Endodermal cell (in vitro differentiated cells): ENCODE results near the gene PARP16. TPM values are rescaled to one million over a fixed set of nuclear protein-coding genes. Genes with fewer than 3 reads are reported as not detected.

Source experiments
- DNase-seq: peaks from one replicate; pipeline ENCODE4 v3.0.0-alpha.2; 2017
- H3K27ac ChIP-seq: 2 replicates; pipeline ENCODE4 v1.5.1; 2013; ENCODE audit warnings: mild to moderate bottlenecking, low read depth, low read length, moderate library complexity
- H3K27me3 ChIP-seq: 2 replicates; pipeline ENCODE4 v1.6.1; 2013; ENCODE audit warnings: mild to moderate bottlenecking, low read length, moderate library complexity; ENCODE audit not compliant: insufficient read depth, control insufficient read depth, poor library complexity, severe bottlenecking
- H3K36me3 ChIP-seq: 2 replicates; pipeline ENCODE4 v1.7.0; 2013; ENCODE audit warnings: mild to moderate bottlenecking, low read length, moderate library complexity; ENCODE audit not compliant: control insufficient read depth, insufficient read depth
- H3K4me1 ChIP-seq: one replicate; pipeline ENCODE4 v1.7.0; 2013; ENCODE audit warnings: low read length; ENCODE audit not compliant: control insufficient read depth, insufficient read depth
- H3K4me3 ChIP-seq: 2 replicates; pipeline ENCODE4 v1.5.1; 2013; ENCODE audit warnings: mild to moderate bottlenecking, low read length, moderate library complexity
- H3K9ac ChIP-seq: 2 replicates; pipeline ENCODE4 v1.6.1; 2013; ENCODE audit warnings: mild to moderate bottlenecking, low read length, moderate library complexity; ENCODE audit not compliant: poor library complexity, severe bottlenecking; ENCODE audit errors: extremely low read depth
- H3K9me3 ChIP-seq: 2 replicates; pipeline ENCODE4 v1.6.1; 2013; ENCODE audit warnings: mild to moderate bottlenecking, low read length, moderate library complexity; ENCODE audit not compliant: control insufficient read depth
- H3K27ac Mint-ChIP-seq: 2 replicates; pipeline ENCODE4 v1.8.0; 2020; ENCODE audit warnings: mixed read lengths
- H3K27me3 Mint-ChIP-seq: 2 replicates; pipeline ENCODE4 v1.8.0; 2021; ENCODE audit warnings: mild to moderate bottlenecking, mixed read lengths; ENCODE audit not compliant: insufficient read depth
- H3K36me3 Mint-ChIP-seq: 2 replicates; pipeline ENCODE4 v1.8.0; 2020; ENCODE audit warnings: low read depth, mixed read lengths
- H3K4me1 Mint-ChIP-seq: 2 replicates; pipeline ENCODE4 v1.8.0; 2020; ENCODE audit warnings: mixed read lengths
- H3K4me3 Mint-ChIP-seq: 2 replicates; pipeline ENCODE4 v1.8.0; 2020; ENCODE audit warnings: mild to moderate bottlenecking, moderate library complexity, mixed read lengths
- H3K9me3 Mint-ChIP-seq: 2 replicates; pipeline ENCODE4 v1.8.0; 2020; ENCODE audit warnings: mild to moderate bottlenecking, mixed read lengths
- WGBS, 2 experiments: methylation state at CpG; one replicate each; pipeline versions ENCODE4 v1.1.5 to v1.1.7; 2013; ENCODE audit warnings: missing lambda C conversion rate in 2 of 2, mixed read lengths in 1 of 2; ENCODE audit not compliant: insufficient coverage in 1 of 2, insufficient read length in 1 of 2; 5-methylcytosine and 5-hydroxymethylcytosine counted together
- total RNA-seq, 2 donors: library from RNA; stranded (reverse); fragmentation: NEBNext Ultra II Directional in 1 of 2; extraction: Animal tissue kit (Norgen Biotek cat#: 25700) in 1 of 2; gene quantifications; 2 replicates in 1 of 2; 3 replicates in 1 of 2; pipeline ENCODE4 v1.2.1, GENCODE V29; 2021
- TF ChIP-seq, protein P1 (sequence below): fragments of 200-600 bp; sonication (generic); conservative IDR thresholded peaks from 2 replicates; pipeline ENCODE4 v1.5.0; 2021; ENCODE audit warnings: antibody characterized with exemption, mild to moderate bottlenecking

The PARP16 gene
- total RNA-seq, 2 donors from 2014 or later = 4.3 to 11.6 TPM

DNA sequence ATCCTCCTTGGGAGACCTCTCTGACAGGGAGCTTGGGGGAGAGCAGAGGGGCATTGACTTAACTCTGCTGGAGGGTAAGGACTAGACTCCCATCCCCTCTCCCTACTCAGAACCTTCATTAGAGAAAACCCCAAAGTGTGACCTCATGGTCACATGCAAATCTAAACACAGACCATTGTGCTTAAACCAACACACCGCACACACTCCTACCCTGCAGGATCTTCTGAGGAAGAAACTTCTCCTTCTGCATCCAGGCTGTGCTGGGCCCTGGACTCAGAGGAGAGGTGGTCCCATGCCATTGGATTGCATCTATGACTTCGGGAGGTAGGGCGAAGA is 805 bp upstream of the PARP16 start:
- Mint-ChIP-seq H3K4me3 (peak overlapping the region; percentile 68), H3K9me3 (no peaks in the 10 kb centered on the region), H3K27ac (peak overlapping the region; percentile 88), H3K36me3 (no peaks in the 10 kb centered on the region), H3K4me1 (peaks cover 26% of the 10 kb centered on the region), H3K27me3 (peaks cover 6% of the 10 kb centered on the region)
- no peaks in the 10 kb centered on the region for H3K27me3 ChIP-seq
- WGBS, 2 experiments = 80 to 92% methylated on average over 2 to 3 of the region's 3 CpGs
- peaks cover 18% of the 10 kb centered on the region for H3K4me1 ChIP-seq
- peak overlapping the region; percentile 74 for H3K4me3 ChIP-seq
- TF ChIP-seq, protein P1, sequence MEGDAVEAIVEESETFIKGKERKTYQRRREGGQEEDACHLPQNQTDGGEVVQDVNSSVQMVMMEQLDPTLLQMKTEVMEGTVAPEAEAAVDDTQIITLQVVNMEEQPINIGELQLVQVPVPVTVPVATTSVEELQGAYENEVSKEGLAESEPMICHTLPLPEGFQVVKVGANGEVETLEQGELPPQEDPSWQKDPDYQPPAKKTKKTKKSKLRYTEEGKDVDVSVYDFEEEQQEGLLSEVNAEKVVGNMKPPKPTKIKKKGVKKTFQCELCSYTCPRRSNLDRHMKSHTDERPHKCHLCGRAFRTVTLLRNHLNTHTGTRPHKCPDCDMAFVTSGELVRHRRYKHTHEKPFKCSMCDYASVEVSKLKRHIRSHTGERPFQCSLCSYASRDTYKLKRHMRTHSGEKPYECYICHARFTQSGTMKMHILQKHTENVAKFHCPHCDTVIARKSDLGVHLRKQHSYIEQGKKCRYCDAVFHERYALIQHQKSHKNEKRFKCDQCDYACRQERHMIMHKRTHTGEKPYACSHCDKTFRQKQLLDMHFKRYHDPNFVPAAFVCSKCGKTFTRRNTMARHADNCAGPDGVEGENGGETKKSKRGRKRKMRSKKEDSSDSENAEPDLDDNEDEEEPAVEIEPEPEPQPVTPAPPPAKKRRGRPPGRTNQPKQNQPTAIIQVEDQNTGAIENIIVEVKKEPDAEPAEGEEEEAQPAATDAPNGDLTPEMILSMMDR = no peak
- no peak overlapping the region for H3K9ac ChIP-seq
- no peak overlapping the region for H3K27ac ChIP-seq
- no peak for DNase-seq
- no peaks in the 10 kb centered on the region for H3K9me3 ChIP-seq
- H3K36me3 ChIP-seq = no peaks in the 10 kb centered on the region

DNA sequence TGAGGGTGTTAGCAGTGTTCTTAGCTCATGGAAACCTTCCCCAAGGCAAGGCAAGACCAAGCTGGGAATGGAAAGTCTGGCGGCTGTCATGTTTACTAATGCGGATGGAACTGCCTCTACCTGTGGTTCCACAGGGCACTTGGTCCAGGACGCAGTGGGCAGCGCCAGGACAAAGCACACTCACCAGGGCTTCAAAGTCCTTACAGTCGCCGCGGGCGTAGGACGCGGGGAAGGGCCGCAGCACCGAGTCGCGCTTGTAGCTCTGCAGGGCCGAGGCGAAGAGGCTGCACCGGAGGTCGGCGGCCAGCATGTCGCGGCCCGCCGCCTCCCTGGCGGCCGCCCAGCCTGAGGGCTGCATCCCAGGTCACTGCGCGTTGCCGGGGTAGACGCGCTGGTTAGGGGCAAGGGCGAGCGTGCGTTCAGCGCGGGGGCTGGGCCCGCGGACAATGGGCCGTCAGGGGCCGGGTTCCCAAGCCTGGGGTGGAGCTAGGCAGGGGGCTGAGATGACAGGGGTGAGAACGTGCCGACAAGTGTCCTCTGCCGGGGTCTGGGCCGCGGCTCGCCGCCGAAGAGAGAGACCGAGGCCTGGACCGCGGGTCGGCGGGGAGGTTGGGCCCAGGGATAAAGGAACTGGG is 497 bp downstream of the PARP16 start:
- no peaks in the 10 kb centered on the region for H3K36me3 ChIP-seq
- peaks cover 26% of the 10 kb centered on the region for H3K4me1 Mint-ChIP-seq
- H3K9ac ChIP-seq = peak overlapping the region; percentile 58
- peaks cover 18% of the 10 kb centered on the region for H3K4me1 ChIP-seq
- H3K27me3 ChIP-seq = no peaks in the 10 kb centered on the region
- H3K36me3 Mint-ChIP-seq = no peaks in the 10 kb centered on the region
- H3K9me3 Mint-ChIP-seq = no peaks in the 10 kb centered on the region
- TF ChIP-seq, protein P1 = no peak
- 1% methylated on average over 19 to 52 of the region's 52 CpGs for WGBS, 2 experiments
- H3K27ac ChIP-seq = peak overlapping the region; percentile 85
- peaks cover 6% of the 10 kb centered on the region for H3K27me3 Mint-ChIP-seq
- no peaks in the 10 kb centered on the region for H3K9me3 ChIP-seq
- peak; percentile 90 for DNase-seq
- H3K4me3 ChIP-seq = peak overlapping the region; percentile 89
- H3K4me3 Mint-ChIP-seq = peak overlapping the region; percentile 68
- peak overlapping the region; percentile 68 for H3K27ac Mint-ChIP-seq

DNA sequence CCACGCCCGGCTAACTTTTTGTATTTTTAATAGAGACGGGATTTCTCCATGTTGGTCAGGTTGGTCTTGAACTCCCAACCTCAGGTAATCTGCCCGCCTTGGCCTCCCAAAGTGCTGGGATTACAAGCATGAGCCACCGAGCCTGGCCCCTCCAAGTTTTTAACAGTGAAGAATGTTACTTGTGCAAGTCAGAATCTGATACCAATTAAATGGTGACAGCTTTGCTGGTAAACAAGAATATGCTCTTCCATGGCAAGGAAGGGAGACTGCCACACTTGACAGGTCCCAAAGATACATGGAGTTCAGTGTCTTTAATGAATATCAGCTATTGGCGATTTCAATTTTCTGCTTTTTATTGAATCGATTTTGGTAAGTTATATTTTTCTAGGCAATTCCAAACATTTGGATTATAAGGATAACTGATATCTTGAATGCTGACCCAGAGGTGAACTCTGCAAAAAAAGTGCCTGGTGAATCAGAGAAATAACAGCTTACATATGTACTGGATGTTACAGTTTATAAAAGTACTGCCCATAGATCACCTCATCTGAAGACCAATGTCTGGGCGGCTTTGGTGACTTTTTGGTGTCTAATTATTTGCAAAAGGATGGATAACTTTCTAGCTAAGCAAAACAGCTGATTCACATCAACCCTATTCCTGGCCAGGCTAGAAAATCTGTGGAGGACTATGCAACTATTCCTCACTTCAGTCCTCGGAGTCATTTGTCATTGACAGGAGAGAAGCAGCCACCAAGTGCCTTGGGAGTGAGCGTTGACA is 1.2 kb downstream of the PARP16 start:
- Mint-ChIP-seq H3K4me1 (peaks cover 32% of the 10 kb centered on the region), H3K27me3 (peaks cover 6% of the 10 kb centered on the region), H3K27ac (peak overlapping the region; percentile 68), H3K36me3 (no peaks in the 10 kb centered on the region), H3K4me3 (peak overlapping the region; percentile 68), H3K9me3 (no peaks in the 10 kb centered on the region)
- WGBS, 2 experiments = 77 to 84% methylated on average over 9 to 10 of the region's 10 CpGs
- Histone ChIP-seq H3K36me3 (no peaks in the 10 kb centered on the region), H3K9ac (no peak overlapping the region), H3K27me3 (no peaks in the 10 kb centered on the region), H3K4me1 (peaks cover 18% of the 10 kb centered on the region), H3K4me3 (peak overlapping the region; percentile 89), H3K9me3 (no peaks in the 10 kb centered on the region), H3K27ac (peak overlapping the region; percentile 85)
- no peak for DNase-seq
- TF ChIP-seq, protein P1 = no peak
